Stomach smooth muscle (tissue), 2 donors: ENCODE measurements around the gene ZNF423.
"Not testable (repeated sequence)": the region's sequence is repeated elsewhere in the genome, so short reads cannot be mapped to it uniquely, and the experiment has no call there.

Source experiments
- H3K27ac ChIP-seq: one replicate; pipeline ENCODE4 v1.7.0; 2013; ENCODE audit warnings: mild to moderate bottlenecking, low read length, inconsistent platforms
- H3K27me3 ChIP-seq, 2 donors: one replicate each; pipeline ENCODE4 v1.7.0; 2013; ENCODE audit warnings: low read length in 2 of 2; ENCODE audit not compliant: insufficient read depth in 2 of 2, control insufficient read depth in 1 of 2
- H3K36me3 ChIP-seq, 2 donors: one replicate each; pipeline ENCODE4 v1.7.0; 2013; ENCODE audit warnings: low read length in 2 of 2; ENCODE audit not compliant: control insufficient read depth in 2 of 2, insufficient read depth in 2 of 2
- H3K4me1 ChIP-seq: one replicate; pipeline ENCODE4 v1.7.0; 2013; ENCODE audit warnings: low read length; ENCODE audit not compliant: control insufficient read depth, insufficient read depth
- H3K4me3 ChIP-seq, 2 donors: one replicate each; pipeline ENCODE4 v1.7.0; 2013; ENCODE audit warnings: low read length in 2 of 2
- H3K9ac ChIP-seq, 2 donors: one replicate each; pipeline ENCODE4 v1.7.0; 2013; ENCODE audit warnings: low read length in 2 of 2, mild to moderate bottlenecking in 1 of 2
- H3K9me3 ChIP-seq, 2 donors: one replicate each; pipeline ENCODE4 v1.7.0; 2013; ENCODE audit warnings: low read length in 2 of 2; ENCODE audit not compliant: control insufficient read depth in 2 of 2
- donor health status: healthy.
- donor health status: Pancreatic carcinoma.

ZNF423 gene

GRCh38 chr16:49679095-49679494, 176.8 kb downstream of the ZNF423 start:
- Histone ChIP-seq H3K4me3 (no peak overlapping the region), H3K9me3 (no peaks in the 10 kb centered on the region), H3K9ac (no peak overlapping the region), H3K27ac (no peak overlapping the region), H3K27me3 (no peaks in the 10 kb centered on the region), H3K36me3 (no peaks in the 10 kb centered on the region), H3K4me1 (no peaks in the 10 kb centered on the region)

- not testable (repeated sequence) for H3K4me3 ChIP-seq, H3K9me3 ChIP-seq, H3K36me3 ChIP-seq, H3K27ac ChIP-seq, H3K9ac ChIP-seq, H3K27me3 ChIP-seq, H3K4me1 ChIP-seq
These were observed 178.3 kb downstream of the ZNF423 start for GRCh38 chr16:49677661-49678060.

DNA sequence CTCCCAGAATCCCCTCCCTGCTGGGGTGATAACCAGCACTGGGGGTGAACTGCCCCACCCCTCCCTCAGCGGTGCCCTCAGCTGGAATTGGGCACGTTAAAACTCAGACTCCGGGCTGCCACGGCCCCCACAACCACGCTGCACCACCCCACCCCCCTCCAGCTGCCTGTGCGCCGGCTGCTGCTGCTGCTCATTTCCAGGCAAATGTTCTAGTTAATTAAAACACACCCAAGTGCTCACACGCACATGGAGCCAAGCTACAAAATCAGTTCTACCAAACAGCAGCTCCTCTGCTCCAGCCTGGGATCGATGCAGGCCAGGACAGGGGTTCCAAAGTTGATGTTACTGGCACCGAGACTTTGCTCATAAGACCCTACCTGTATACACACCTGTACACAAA, 180.5 kb downstream of the ZNF423 start:
- H3K9me3 ChIP-seq, result no peaks in the 10 kb centered on the region
- H3K36me3 ChIP-seq, result no peaks in the 10 kb centered on the region
- peaks cover 6% of the 10 kb centered on the region for H3K4me1 ChIP-seq
- no peaks in the 10 kb centered on the region for H3K27me3 ChIP-seq
- no peak overlapping the region for H3K9ac ChIP-seq
- H3K4me3 ChIP-seq, result no peak overlapping the region
- no peak overlapping the region for H3K27ac ChIP-seq

GRCh38 chr16:49674990-49675389, 180.9 kb downstream of the ZNF423 start:
- H3K4me1 ChIP-seq, result peaks cover 10% of the 10 kb centered on the region
- no peak overlapping the region for H3K4me3 ChIP-seq
- H3K9me3 ChIP-seq, result no peaks in the 10 kb centered on the region
- H3K9ac ChIP-seq, result no peak overlapping the region
- H3K27ac ChIP-seq, result no peak overlapping the region
- no peaks in the 10 kb centered on the region for H3K36me3 ChIP-seq
- H3K27me3 ChIP-seq, result no peaks in the 10 kb centered on the region

GRCh38 chr16:49674351-49674851, 181.5 kb downstream of the ZNF423 start:
- Histone ChIP-seq H3K9me3 (no peaks in the 10 kb centered on the region), H3K27ac (no peak overlapping the region), H3K4me1 (peaks cover 10% of the 10 kb centered on the region), H3K27me3 (no peaks in the 10 kb centered on the region), H3K9ac (no peak overlapping the region), H3K36me3 (no peaks in the 10 kb centered on the region), H3K4me3 (no peak overlapping the region)

DNA sequence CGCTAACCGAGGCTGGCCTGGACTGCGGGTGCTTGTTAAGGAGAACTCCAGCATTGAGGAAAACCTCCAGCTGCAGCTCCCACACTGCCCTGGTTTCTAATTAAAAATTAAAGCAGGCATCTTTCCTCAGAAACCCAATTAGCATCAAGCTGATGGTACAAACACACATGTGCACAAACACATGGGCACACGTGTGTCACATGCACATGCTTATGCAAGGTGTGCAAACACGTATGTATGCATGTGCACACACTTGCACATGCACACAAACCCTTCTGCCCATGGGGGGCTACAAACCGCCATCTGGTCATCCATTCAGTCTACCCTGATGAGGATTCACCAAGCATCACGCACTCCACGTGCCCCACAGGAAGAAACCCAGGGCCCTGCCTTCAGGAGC, 182.5 kb downstream of the ZNF423 start:
- H3K9me3 ChIP-seq, result no peaks in the 10 kb centered on the region
- H3K36me3 ChIP-seq, result no peaks in the 10 kb centered on the region
- no peak overlapping the region for H3K27ac ChIP-seq
- no peaks in the 10 kb centered on the region for H3K27me3 ChIP-seq
- peaks cover 10% of the 10 kb centered on the region for H3K4me1 ChIP-seq
- no peak overlapping the region for H3K9ac ChIP-seq
- no peak overlapping the region for H3K4me3 ChIP-seq

DNA sequence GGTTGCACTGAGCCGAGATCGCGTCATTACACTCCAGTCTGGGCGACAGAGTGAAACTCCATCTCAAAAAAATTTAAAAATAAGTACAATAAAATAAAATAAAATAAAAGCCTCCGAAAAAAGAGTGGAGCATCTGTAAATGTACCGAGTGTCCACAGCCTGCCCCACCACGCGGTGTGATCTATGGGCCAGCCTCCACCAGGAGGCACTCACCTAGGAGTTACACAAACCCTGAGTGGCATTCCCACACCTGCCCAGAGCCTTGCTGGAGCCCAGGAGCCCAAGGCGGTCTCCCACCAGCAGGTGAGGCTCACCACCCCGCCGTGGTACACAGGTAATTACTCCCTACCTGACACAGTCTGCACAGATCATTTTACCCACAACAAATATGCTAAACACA, 183.2 kb downstream of the ZNF423 start:
- Histone ChIP-seq H3K4me1 (peaks cover 10% of the 10 kb centered on the region), H3K36me3 (no peaks in the 10 kb centered on the region), H3K27me3 (no peaks in the 10 kb centered on the region)

GRCh38 chr16:49671333-49671732, 184.6 kb downstream of the ZNF423 start:
- H3K9ac ChIP-seq, result no peak overlapping the region
- no peaks in the 10 kb centered on the region for H3K9me3 ChIP-seq
- H3K27me3 ChIP-seq, result no peaks in the 10 kb centered on the region
- H3K4me3 ChIP-seq, result no peak overlapping the region
- H3K36me3 ChIP-seq, result no peaks in the 10 kb centered on the region
- peaks cover 10% of the 10 kb centered on the region for H3K4me1 ChIP-seq
- H3K27ac ChIP-seq, result no peak overlapping the region

More for the DNA sequence above, 183.2 kb downstream of the ZNF423 start:
- H3K9me3 ChIP-seq, result no peaks in the 10 kb centered on the region
- no peak overlapping the region for H3K27ac ChIP-seq
- H3K9ac ChIP-seq, result no peak overlapping the region
- no peak overlapping the region for H3K4me3 ChIP-seq

DNA sequence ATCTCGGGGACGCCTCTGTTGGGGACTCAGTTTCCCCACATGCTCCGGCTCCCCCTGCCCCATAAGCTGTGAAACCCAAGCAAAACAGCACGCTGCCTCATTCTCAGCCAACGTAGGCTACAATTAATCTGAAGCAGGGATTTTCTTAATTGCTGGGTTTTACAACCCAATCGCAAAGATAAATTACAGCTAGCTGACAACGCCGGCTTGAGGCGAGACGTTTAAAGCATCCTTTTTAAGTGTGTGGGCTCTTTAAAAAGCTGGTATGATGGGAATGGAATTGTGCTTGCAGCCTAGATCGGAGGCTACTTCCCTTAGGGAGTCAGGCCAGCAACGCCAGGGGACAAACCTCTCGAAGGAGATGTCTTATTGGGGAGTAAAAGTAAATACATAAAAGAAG, 185.3 kb downstream of the ZNF423 start:
- Histone ChIP-seq H3K27ac (no peak overlapping the region), H3K4me1 (peaks cover 15% of the 10 kb centered on the region), H3K9me3 (no peaks in the 10 kb centered on the region), H3K4me3 (no peak overlapping the region), H3K9ac (no peak overlapping the region), H3K36me3 (no peaks in the 10 kb centered on the region), H3K27me3 (no peaks in the 10 kb centered on the region)

DNA sequence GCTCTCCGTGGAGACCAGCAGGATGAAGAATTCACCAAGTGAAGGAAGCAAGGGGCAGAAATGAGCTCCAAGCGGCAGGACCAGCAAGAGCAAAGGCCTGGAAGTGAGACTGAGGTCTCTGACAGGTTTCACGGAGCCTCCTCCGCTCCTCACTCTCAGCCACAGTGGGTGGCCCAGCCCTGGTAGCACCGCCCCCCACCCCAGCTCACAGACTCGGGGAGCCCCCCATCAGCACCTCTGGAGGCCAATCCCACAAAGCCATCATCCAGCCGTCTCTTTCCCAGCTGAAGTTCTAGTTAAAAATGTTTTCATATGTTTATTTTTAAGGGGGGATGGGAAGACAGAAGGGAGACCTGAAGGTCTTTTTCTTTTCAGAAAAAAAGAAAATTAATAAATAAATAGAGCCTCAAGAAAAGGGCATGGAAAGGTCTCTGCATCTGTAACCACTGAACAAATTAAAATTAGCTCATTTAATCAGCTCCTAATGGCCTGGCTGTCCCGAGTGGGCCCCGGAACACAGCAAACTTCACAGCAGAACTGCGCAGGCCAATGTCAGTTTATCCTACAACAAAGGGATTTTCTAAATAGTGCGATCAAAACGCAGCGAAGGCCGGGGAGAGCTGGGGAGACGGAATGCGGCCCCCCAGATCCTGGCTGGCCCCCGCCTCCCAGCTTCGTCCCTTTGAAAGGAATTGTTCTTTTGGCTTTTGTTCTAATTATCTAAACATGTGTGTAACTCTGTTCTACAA, 190.3 kb downstream of the ZNF423 start:
- no peaks in the 10 kb centered on the region for H3K9me3 ChIP-seq
- H3K36me3 ChIP-seq, result no peaks in the 10 kb centered on the region
- H3K9ac ChIP-seq, result peak overlapping the region; percentile 21 to 57
- peaks cover 55% of the 10 kb centered on the region for H3K4me1 ChIP-seq
- H3K27ac ChIP-seq, result peak overlapping the region; percentile 78
- H3K27me3 ChIP-seq, result no peaks in the 10 kb centered on the region
- H3K4me3 ChIP-seq, result no peak overlapping the region
